Right atrium auricular region (tissue), 2 donors: ENCODE results near the gene LRCH1. TPM values are rescaled to one million over a fixed set of nuclear protein-coding genes. Genes with fewer than 3 reads are reported as not detected.

Experiments
- DNase-seq: peaks from one replicate; pipeline ENCODE4 v3.0.0-alpha.2; 2019; ENCODE audit warnings: low spot score
- H3K27ac ChIP-seq, 2 donors: fragments of 200-600 bp; sonication (generic); 1 replicate in 1 of 2; 2 replicates in 1 of 2; pipeline ENCODE4 v1.5.1; 2016 to 2019
- H3K27me3 ChIP-seq, 2 donors: fragments of 200-600 bp; sonication (generic); one replicate each; pipeline versions ENCODE4 v1.5.1 to v1.6.0; 2017 to 2019
- H3K36me3 ChIP-seq: fragments of 200-600 bp; sonication (generic); one replicate; pipeline ENCODE4 v1.5.1; 2016
- H3K4me1 ChIP-seq, 2 donors: fragments of 200-600 bp; sonication (generic); one replicate each; pipeline versions ENCODE4 v1.5.1 to v1.6.0; 2017 to 2019
- H3K4me3 ChIP-seq, 2 donors: fragments of 200-600 bp; sonication (generic); 1 replicate in 1 of 2; 2 replicates in 1 of 2; pipeline ENCODE4 v1.5.1; 2017 to 2019; ENCODE audit warnings: mild to moderate bottlenecking in 1 of 2, moderate library complexity in 1 of 2
- H3K9me3 ChIP-seq, 2 donors: fragments of 200-600 bp; sonication (generic); one replicate each; pipeline ENCODE4 v1.5.1; 2019
- total RNA-seq, 2 donors: library from RNA; depleted of rRNA; stranded (reverse); fragments of >200 nt; gene quantifications; one replicate each; pipeline ENCODE4 v1.1.0, GENCODE V29; 2016
- TF ChIP-seq, protein P1 (sequence below), 2 donors: fragments of 200-600 bp; sonication (generic); IDR thresholded peaks; one replicate each; pipeline ENCODE4 v1.5.1; 2019; ENCODE audit warnings: antibody characterized with exemption in 2 of 2

Gene LRCH1
- total RNA-seq, 2 donors from 2014 or later: 6.9 to 10.9 TPM

DNA sequence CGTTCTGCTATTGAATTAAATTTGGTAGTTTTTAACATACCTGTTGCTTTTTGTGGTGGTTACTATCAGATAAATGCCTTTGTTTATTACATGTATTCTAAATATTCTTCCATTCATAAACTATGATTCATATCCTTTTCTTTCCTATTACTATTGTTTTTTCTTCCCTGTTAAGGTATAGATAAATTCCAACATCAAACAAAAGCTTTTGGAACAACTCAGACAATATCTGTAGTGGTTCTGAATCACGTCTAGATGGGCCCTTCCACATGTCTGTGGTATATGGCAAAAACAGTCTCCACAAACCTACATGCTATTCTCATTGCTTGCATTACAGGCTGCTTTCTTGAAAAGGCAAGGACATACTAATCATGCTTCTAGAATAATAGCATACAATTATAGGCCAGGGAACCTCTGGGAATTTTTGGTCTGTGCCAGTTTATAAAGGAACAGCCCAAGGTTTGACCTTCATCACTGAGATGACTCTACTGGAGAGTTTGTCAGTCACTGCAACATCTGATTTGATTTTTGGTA, 6.4 kb downstream of the LRCH1 start:
- DNase-seq: no peak
- H3K9me3 ChIP-seq: no peaks in the 10 kb centered on the region
- H3K4me3 ChIP-seq: no peak overlapping the region
- no peaks in the 10 kb centered on the region for H3K36me3 ChIP-seq
- H3K27ac ChIP-seq: no peak overlapping the region
- TF ChIP-seq, protein P1, sequence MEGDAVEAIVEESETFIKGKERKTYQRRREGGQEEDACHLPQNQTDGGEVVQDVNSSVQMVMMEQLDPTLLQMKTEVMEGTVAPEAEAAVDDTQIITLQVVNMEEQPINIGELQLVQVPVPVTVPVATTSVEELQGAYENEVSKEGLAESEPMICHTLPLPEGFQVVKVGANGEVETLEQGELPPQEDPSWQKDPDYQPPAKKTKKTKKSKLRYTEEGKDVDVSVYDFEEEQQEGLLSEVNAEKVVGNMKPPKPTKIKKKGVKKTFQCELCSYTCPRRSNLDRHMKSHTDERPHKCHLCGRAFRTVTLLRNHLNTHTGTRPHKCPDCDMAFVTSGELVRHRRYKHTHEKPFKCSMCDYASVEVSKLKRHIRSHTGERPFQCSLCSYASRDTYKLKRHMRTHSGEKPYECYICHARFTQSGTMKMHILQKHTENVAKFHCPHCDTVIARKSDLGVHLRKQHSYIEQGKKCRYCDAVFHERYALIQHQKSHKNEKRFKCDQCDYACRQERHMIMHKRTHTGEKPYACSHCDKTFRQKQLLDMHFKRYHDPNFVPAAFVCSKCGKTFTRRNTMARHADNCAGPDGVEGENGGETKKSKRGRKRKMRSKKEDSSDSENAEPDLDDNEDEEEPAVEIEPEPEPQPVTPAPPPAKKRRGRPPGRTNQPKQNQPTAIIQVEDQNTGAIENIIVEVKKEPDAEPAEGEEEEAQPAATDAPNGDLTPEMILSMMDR (IDR thresholded peaks at IDR 0.05): no peak
- H3K27me3 ChIP-seq: no peaks in the 10 kb centered on the region
- peaks cover 0 to 41% of the 10 kb centered on the region in 2 donors for H3K4me1 ChIP-seq

DNA sequence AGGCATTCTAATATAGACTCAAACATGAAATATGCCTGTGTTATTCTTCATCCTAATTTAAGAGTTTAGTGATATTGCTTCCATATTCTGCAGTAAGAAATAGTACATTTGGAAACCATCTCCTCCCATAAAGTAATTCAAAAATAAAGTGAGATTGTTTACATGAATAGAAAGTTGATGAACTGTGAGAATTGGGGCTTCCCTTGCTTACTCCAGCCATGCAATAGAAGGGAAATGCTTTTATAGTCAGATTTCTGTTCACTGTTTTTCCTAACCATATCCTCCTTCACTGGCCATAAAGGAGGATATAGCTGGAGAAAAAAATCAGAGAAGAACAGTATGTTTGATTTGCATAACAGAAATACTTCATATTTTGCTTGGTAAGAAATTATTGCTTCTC, 7.8 kb downstream of the LRCH1 start:
- no peaks in the 10 kb centered on the region for H3K36me3 ChIP-seq
- H3K4me3 ChIP-seq: no peak overlapping the region
- no peak for DNase-seq
- TF ChIP-seq, protein P1 (IDR thresholded peaks at IDR 0.05): no peak
- H3K27ac ChIP-seq: no peak overlapping the region
- H3K4me1 ChIP-seq: peaks cover 0 to 40% of the 10 kb centered on the region in 2 donors
- H3K27me3 ChIP-seq: no peaks in the 10 kb centered on the region
- no peaks in the 10 kb centered on the region for H3K9me3 ChIP-seq

GRCh38 chr13:46561286-46561685, 8.3 kb downstream of the LRCH1 start:
- Histone ChIP-seq H3K36me3 (no peaks in the 10 kb centered on the region), H3K27ac (no peak overlapping the region), H3K4me1 (peaks cover 0 to 45% of the 10 kb centered on the region in 2 donors), H3K9me3 (no peaks in the 10 kb centered on the region), H3K4me3 (no peak overlapping the region), H3K27me3 (no peaks in the 10 kb centered on the region)
- TF ChIP-seq, protein P1 (IDR thresholded peaks at IDR 0.05): no peak
- no peak for DNase-seq

GRCh38 chr13:46561691-46562090, 8.7 kb downstream of the LRCH1 start:
- TF ChIP-seq, protein P1 (IDR thresholded peaks at IDR 0.05): no peak
- H3K27ac ChIP-seq: no peak overlapping the region
- no peaks in the 10 kb centered on the region for H3K9me3 ChIP-seq
- no peak for DNase-seq
- H3K27me3 ChIP-seq: no peaks in the 10 kb centered on the region
- no peak overlapping the region for H3K4me3 ChIP-seq
- no peaks in the 10 kb centered on the region for H3K36me3 ChIP-seq
- peaks cover 0 to 49% of the 10 kb centered on the region in 2 donors for H3K4me1 ChIP-seq

- Histone ChIP-seq H3K36me3 (no peaks in the 10 kb centered on the region), H3K27me3 (no peaks in the 10 kb centered on the region), H3K4me1 (peaks cover 0 to 50% of the 10 kb centered on the region in 2 donors), H3K9me3 (no peaks in the 10 kb centered on the region), H3K4me3 (no peak overlapping the region), H3K27ac (no peak overlapping the region)
- TF ChIP-seq, protein P1 (IDR thresholded peaks at IDR 0.05): no peak
- no peak for DNase-seq
These were observed 9.2 kb downstream of the LRCH1 start for GRCh38 chr13:46562152-46562551.

DNA sequence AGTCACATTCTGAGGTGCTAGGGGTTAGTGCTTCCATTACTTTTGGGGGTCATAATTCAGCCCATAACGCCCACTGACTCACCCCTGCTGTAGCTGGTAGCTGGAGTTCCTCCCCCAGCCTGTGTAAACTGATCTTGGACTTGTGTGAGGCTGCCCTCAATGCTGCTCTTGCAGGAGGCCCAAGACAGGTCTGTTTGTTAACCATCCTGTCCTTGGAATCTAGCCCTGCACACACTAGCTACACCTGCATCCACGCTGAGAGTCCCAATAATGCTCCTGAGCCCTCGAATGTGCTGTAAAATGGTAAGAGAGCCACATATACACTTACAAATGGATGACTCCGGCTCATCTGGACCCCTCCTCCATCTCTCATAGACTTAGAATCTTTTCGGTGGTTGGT, 9.6 kb downstream of the LRCH1 start:
- Histone ChIP-seq H3K27ac (no peak overlapping the region), H3K27me3 (no peaks in the 10 kb centered on the region), H3K4me3 (no peak overlapping the region), H3K9me3 (no peaks in the 10 kb centered on the region), H3K36me3 (no peaks in the 10 kb centered on the region), H3K4me1 (peaks cover 0 to 50% of the 10 kb centered on the region in 2 donors)
- no peak for DNase-seq
- TF ChIP-seq, protein P1 (IDR thresholded peaks at IDR 0.05): no peak
